GM18951 (cell line): ENCODE data around the gene GRIK1.

Experiments
- POLR2A ChIP-seq: IDR thresholded peaks from 4 replicates; pipeline ENCODE4 v1.6.1; 2011; ENCODE audit warnings: mild to moderate bottlenecking; ENCODE audit not compliant: insufficient read length, insufficient read depth; ENCODE audit errors: extremely low read depth
- in situ Hi-C: fragments of 300-500 bp; cut with MboI; formaldehyde crosslinking; loops from one replicate; pipeline ENCODE4 v1.12.0; 2022; ENCODE audit warnings: low sequenced_read_pairs, mixed read lengths, inconsistent platforms; ENCODE audit not compliant: unreplicated experiment

GRIK1 gene

DNA sequence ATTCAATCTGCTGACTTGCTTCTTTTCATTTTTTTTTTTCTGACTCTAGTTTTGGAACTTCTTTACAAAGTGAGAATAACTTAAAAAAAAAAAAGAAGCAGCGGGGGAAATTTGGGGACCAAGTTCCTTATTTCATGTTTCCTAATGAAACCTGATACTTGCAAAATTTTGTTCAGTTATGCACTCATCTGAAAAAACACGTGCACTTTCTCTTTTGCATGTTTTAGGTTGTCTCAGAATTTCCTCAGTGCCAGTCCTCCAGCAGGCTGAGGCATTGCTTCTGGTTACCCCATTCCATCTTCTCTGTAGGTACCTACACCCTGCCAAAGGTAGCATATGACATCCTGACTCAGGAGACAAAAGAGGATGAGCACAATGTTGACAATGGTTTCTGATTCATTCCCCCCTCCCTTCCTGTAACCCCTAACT lies 299.7 kb downstream of the GRIK1 start:
- in situ Hi-C loops: no loop called here
- no peak for TF ChIP-seq POLR2A

- no peak for TF ChIP-seq POLR2A
Observed at GRCh38 chr21:29639366-29640079, 300.3 kb downstream of the GRIK1 start.

DNA sequence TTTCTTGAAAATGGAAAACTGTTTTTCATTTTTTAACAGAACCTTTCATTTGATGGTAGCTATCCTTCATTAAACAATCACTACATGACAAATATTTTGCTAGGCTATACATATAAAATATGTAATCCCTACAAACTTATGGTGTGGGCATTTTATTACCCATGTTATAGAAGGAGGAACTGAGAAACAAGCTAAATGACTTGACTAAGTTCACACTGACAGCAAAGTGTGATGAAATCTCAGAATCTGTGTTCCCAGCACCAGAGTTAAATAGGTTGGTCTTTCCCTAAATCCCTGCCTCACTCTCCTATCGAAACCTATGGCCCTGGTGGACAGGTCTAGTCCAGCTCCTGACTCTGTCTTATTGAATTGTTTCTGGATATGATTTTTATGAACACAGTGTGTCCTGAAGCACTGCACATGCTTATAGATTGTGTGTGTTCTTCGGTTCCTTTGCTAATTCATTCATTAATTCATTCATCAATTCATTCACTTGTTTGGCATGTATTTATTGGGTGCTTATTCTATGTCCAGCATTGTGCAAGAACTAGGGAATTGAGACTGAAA lies 301.0 kb downstream of the GRIK1 start:
- in situ Hi-C loops: no loop called here
- TF ChIP-seq POLR2A: no peak

More at GRCh38 chr21:29639366-29640079, 300.3 kb downstream of the GRIK1 start:
- in situ Hi-C loops: no loop called here

DNA sequence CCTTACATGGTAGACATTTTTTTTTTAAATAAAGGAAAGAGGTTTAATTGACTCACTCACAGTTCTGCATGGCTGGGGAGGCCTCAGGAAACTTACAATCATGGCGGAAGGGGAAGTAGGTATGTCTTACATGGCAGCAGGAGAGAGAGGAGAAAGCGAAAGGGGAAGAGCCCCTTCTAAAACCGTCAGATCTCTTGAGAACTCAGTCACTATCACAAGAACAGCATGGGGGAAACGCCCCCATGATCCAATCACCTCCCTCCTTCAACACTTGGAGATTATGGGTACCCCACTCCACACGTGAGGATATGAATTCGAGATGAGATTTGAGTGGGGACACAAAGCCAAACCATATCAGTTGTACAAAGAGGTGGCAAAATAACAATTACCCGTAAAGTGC lies 301.7 kb downstream of the GRIK1 start:
- in situ Hi-C loops: no loop called here
- TF ChIP-seq POLR2A: no peak

DNA sequence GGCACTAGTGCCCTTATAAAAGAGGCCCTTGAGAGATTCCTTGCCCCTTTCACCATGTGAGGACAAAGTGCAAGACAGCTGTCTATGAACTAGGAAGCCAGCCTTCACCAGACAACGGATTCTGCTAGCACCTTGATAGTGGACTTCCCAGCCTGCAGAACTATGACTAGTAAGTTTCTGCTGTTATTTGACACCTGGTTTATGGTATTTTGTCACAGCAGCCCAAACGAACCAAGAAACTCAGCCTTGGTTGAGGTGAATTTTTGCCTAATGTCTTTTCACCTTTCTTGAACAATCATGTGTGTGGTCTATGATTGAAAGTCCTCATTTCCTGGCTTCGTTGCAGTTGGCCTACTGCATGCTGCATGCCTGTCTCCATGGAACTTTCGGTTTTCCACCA lies 302.2 kb downstream of the GRIK1 start:
- in situ Hi-C loops: no loop called here
- TF ChIP-seq POLR2A: no peak

GRCh38 chr21:29637134-29637533 lies 302.7 kb downstream of the GRIK1 start:
- TF ChIP-seq POLR2A: no peak
- in situ Hi-C loops: no loop called here

DNA sequence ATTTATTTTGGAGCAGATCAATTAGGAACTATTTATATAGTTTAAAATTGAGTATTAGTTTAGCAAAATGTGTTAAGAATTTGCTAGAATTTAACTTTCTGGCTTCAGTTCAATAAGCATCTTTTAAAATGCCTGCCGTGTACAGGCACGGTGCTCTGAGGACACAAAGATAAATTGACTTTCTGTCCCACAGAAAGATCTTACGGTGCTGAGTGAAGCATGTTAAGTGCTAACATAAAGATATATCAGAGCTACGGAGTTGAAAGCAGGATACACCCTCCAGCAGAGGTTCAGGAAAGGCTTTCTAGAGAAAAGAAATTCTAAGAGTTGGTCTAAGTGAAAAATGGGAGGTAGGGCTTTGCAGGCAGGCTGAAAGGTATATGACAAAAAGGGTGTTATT lies 305.4 kb downstream of the GRIK1 start:
- in situ Hi-C loops: no loop called here
- TF ChIP-seq POLR2A: no peak

GRCh38 chr21:29633756-29634155 lies 306.0 kb downstream of the GRIK1 start:
- no peak for TF ChIP-seq POLR2A
- in situ Hi-C loops: no loop called here

- TF ChIP-seq POLR2A: no peak
- in situ Hi-C loops: no loop called here
Observed at GRCh38 chr21:29630441-29630840, 309.4 kb downstream of the GRIK1 start.

GRCh38 chr21:29627905-29628304 lies 311.9 kb downstream of the GRIK1 start:
- in situ Hi-C loops: no loop called here
- no peak for TF ChIP-seq POLR2A

DNA sequence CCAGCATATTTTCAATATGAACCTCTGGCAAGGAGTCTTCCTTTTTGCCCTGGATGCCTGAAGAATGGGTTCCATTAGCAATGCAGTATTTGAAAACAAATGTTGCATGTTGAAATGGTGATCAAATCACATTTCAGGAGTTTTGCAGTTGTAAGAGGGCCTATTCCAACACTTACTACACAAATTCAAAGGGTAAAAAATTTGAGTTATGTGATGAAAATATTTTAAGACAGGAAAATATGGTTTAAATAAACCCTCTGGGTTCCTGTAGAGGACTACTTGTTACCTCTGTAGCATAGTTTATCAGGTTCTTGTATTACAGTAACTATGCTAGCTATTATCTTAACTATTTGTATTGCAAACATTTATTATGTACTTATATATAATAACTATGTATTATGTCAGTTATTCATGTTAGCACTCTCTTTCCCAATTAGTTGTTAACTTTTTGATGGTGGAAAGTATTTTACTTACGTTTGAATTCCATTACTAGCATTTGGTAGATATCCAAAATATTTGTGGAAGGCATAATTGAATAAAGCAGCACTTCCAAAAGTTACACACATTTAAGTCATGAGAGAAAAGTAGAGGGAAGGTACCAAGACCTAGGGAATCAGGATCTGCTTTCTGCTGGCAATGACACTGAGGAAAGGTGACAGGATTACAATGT lies 312.9 kb downstream of the GRIK1 start:
- in situ Hi-C loops: no loop called here
- TF ChIP-seq POLR2A: no peak

DNA sequence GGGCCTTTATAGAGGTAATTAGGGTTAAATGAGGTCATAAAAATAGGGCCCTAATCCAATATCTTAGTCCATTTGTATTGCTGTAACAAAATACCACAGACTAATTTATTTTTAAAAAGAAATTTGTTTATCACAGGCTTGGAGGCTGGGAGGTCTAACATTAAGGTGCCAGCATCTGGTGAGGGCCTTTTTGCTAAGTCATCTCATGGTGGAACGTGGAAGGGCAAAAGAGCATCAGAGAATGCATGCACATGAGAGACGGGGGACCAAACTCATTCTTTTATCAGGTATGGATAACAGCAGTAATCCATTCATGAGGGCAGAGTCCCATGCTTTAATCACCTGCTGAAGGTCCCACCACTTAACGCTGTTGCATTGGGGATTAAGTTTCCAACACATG lies 313.8 kb downstream of the GRIK1 start:
- TF ChIP-seq POLR2A: no peak
- in situ Hi-C loops: no loop called here

DNA sequence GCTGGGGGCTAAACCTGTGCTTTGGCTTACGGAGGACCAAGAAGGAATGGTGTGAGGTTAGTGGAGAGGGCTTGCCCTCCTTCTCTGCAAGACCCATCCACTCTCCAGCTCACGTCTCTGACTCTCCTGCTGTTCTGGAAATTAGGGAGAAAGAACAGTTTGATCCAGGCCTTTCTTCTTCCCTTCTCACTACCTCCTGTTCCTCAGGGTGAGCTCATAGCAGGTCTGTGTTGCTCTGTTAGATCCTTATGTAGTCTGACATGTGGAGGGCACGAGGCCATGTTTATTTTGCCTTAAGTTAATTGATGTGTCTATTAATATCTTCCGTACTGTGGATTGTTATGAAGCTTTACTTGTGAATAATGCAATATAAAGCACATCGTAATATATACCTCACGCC lies 315.0 kb downstream of the GRIK1 start:
- in situ Hi-C loops: no loop called here
- no peak for TF ChIP-seq POLR2A

GRCh38 chr21:29621525-29621924 lies 318.3 kb downstream of the GRIK1 start:
- in situ Hi-C loops: no loop called here
- TF ChIP-seq POLR2A: no peak

- TF ChIP-seq POLR2A: no peak
- in situ Hi-C loops: no loop called here
Observed at GRCh38 chr21:29616209-29616751, 323.5 kb downstream of the GRIK1 start.
